H9 (cell line): ENCODE measurements around the gene CFAP45. TPM values are rescaled to one million over a fixed set of nuclear protein-coding genes. Genes with fewer than 3 reads are reported as not detected.

ENCODE experiments used
- DNase-seq: peaks from one replicate; pipeline ENCODE4 v3.0.0-alpha.2; 2017
- H2AFZ ChIP-seq: one replicate; pipeline ENCODE4 v1.6.1; 2013; ENCODE audit warnings: mild to moderate bottlenecking, low read length, control low read depth, moderate library complexity
- H2AK5ac ChIP-seq: 2 replicates; pipeline ENCODE4 v1.6.1; 2013; ENCODE audit warnings: low read length, control low read depth, mixed read lengths; ENCODE audit not compliant: insufficient read length
- H2BK120ac ChIP-seq: one replicate; pipeline ENCODE4 v1.6.1; 2013; ENCODE audit warnings: low read depth, mild to moderate bottlenecking, low read length, control low read depth, inconsistent platforms; ENCODE audit not compliant: poor library complexity, severe bottlenecking
- H2BK12ac ChIP-seq: 2 replicates; pipeline ENCODE4 v1.6.1; 2013; ENCODE audit warnings: low read length, control low read depth, mixed read lengths, low read depth; ENCODE audit not compliant: insufficient read length
- H2BK15ac ChIP-seq: 2 replicates; pipeline ENCODE4 v1.6.1; 2013; ENCODE audit warnings: low read depth, low read length, control low read depth
- H2BK20ac ChIP-seq: one replicate; pipeline ENCODE4 v1.6.1; 2013; ENCODE audit warnings: low read depth, mild to moderate bottlenecking, low read length, control low read depth, inconsistent platforms; ENCODE audit not compliant: poor library complexity, severe bottlenecking
- H2BK5ac ChIP-seq: 2 replicates; pipeline ENCODE4 v1.6.1; 2013; ENCODE audit warnings: low read length, control low read depth, mixed read lengths; ENCODE audit not compliant: insufficient read length
- H3K14ac ChIP-seq: 2 replicates; pipeline ENCODE4 v1.6.1; 2013; ENCODE audit warnings: low read length, control low read depth; ENCODE audit not compliant: insufficient read depth
- H3K18ac ChIP-seq: 2 replicates; pipeline ENCODE4 v1.6.1; 2013; ENCODE audit warnings: low read depth, mild to moderate bottlenecking, mixed read lengths, low read length, control low read depth; ENCODE audit not compliant: insufficient read length
- H3K23ac ChIP-seq: 2 replicates; pipeline ENCODE4 v1.6.1; 2013; ENCODE audit warnings: low read length, control low read depth, mixed read lengths, low read depth; ENCODE audit not compliant: insufficient read length
- H3K23me2 ChIP-seq: 2 replicates; pipeline ENCODE4 v1.6.1; 2013; ENCODE audit warnings: low read depth, mild to moderate bottlenecking, mixed read lengths, low read length, control low read depth; ENCODE audit not compliant: insufficient read length, poor library complexity, severe bottlenecking
- H3K27ac ChIP-seq: 2 replicates; pipeline ENCODE4 v1.5.1; 2013; ENCODE audit warnings: low read length, control low read depth, mixed read lengths, low read depth; ENCODE audit not compliant: insufficient read length
- H3K27me3 ChIP-seq: 2 replicates; pipeline ENCODE4 v1.6.1; 2013; ENCODE audit warnings: low read length, control low read depth, inconsistent platforms; ENCODE audit not compliant: insufficient read depth
- H3K4ac ChIP-seq: 2 replicates; pipeline ENCODE4 v1.6.1; 2013; ENCODE audit warnings: low read depth, mild to moderate bottlenecking, control low read depth, inconsistent platforms, low read length, moderate library complexity
- H3K4me1 ChIP-seq: 2 replicates; pipeline ENCODE4 v1.6.1; 2013; ENCODE audit warnings: low read length, control low read depth, inconsistent platforms; ENCODE audit not compliant: insufficient read depth
- H3K4me2 ChIP-seq: 2 replicates; pipeline ENCODE4 v1.6.1; 2013; ENCODE audit warnings: low read length, control low read depth, mixed read lengths; ENCODE audit not compliant: insufficient read length, insufficient read depth
- H3K56ac ChIP-seq: 2 replicates; pipeline ENCODE4 v1.6.1; 2013; ENCODE audit warnings: low read depth, mild to moderate bottlenecking, mixed read lengths, low read length, control low read depth; ENCODE audit not compliant: insufficient read length
- H3K79me1 ChIP-seq: 2 replicates; pipeline ENCODE4 v1.6.1; 2013; ENCODE audit warnings: low read depth, mild to moderate bottlenecking, moderate library complexity, low read length, control low read depth, inconsistent platforms; ENCODE audit not compliant: insufficient read depth, poor library complexity, severe bottlenecking
- H3K79me2 ChIP-seq: 2 replicates; pipeline ENCODE4 v1.6.1; 2013; ENCODE audit warnings: low read length, control low read depth, inconsistent platforms; ENCODE audit not compliant: insufficient read depth
- H3K9ac ChIP-seq: 2 replicates; pipeline ENCODE4 v1.6.1; 2013; ENCODE audit warnings: low read length, control low read depth, mixed read lengths; ENCODE audit not compliant: insufficient read length; ENCODE audit errors: extremely low read depth
- H3K9me3 ChIP-seq: one replicate; pipeline ENCODE4 v1.6.1; 2013; ENCODE audit warnings: low read depth, low read length, inconsistent platforms; ENCODE audit not compliant: control insufficient read depth
- H3T11ph ChIP-seq: one replicate; pipeline ENCODE4 v1.6.1; 2013; ENCODE audit warnings: mild to moderate bottlenecking, low read length, control low read depth, inconsistent platforms
- H4K20me1 ChIP-seq: one replicate; pipeline ENCODE4 v1.6.1; 2013; ENCODE audit not compliant: control insufficient read depth, insufficient read length, insufficient read depth
- H4K5ac ChIP-seq: 2 replicates; pipeline ENCODE4 v1.6.1; 2013; ENCODE audit warnings: low read depth, mild to moderate bottlenecking, mixed read lengths, low read length, control low read depth; ENCODE audit not compliant: insufficient read length
- H4K8ac ChIP-seq: replicated peaks from 2 replicates; pipeline ENCODE4 v1.6.1; 2013; ENCODE audit warnings: low read length, control low read depth, mixed read lengths, low read depth; ENCODE audit not compliant: insufficient read length
- H4K91ac ChIP-seq: 2 replicates; pipeline ENCODE4 v1.6.1; 2013; ENCODE audit warnings: low read depth, mild to moderate bottlenecking, moderate library complexity, mixed read lengths, low read length, control low read depth; ENCODE audit not compliant: insufficient read length
- H3K27ac Mint-ChIP-seq, 3 experiments: 2 replicates in 2 of 3; 3 replicates in 1 of 3; pipeline ENCODE4 v1.8.0; 2020 to 2021; ENCODE audit warnings: mixed read lengths in 3 of 3, mild to moderate bottlenecking in 1 of 3, moderate library complexity in 1 of 3
- H3K27me3 Mint-ChIP-seq: 2 replicates; pipeline ENCODE4 v1.8.0; 2021; ENCODE audit warnings: low read depth, mild to moderate bottlenecking, moderate library complexity, mixed read lengths
- H3K36me3 Mint-ChIP-seq, 3 experiments: 2 replicates in 2 of 3; 3 replicates in 1 of 3; pipeline ENCODE4 v1.8.0; 2020 to 2021; ENCODE audit warnings: low read depth in 3 of 3, mixed read lengths in 3 of 3; ENCODE audit not compliant: insufficient read depth in 1 of 3
- H3K4me1 Mint-ChIP-seq, 2 experiments: 2 replicates each; pipeline ENCODE4 v1.8.0; 2020; ENCODE audit warnings: mixed read lengths in 2 of 2
- H3K4me3 Mint-ChIP-seq, 2 experiments: 2 replicates in 1 of 2; 3 replicates in 1 of 2; pipeline ENCODE4 v1.8.0; 2020 to 2021; ENCODE audit warnings: mild to moderate bottlenecking in 2 of 2, mixed read lengths in 2 of 2, moderate library complexity in 1 of 2
- H3K9me3 Mint-ChIP-seq, 2 experiments: 2 replicates in 1 of 2; 3 replicates in 1 of 2; pipeline ENCODE4 v1.8.0; 2020; ENCODE audit warnings: mild to moderate bottlenecking in 2 of 2, mixed read lengths in 2 of 2, moderate library complexity in 1 of 2
- CTCF ChIP-seq: fragments of 200-600 bp; sonication (generic); conservative IDR thresholded peaks from 3 replicates; pipeline ENCODE4 v1.8.0; 2021; ENCODE audit warnings: antibody characterized with exemption, mild to moderate bottlenecking
- WGBS: extraction: QIAGEN DNeasy Blood & Tissue Kit; methylation state at CpG from one replicate; pipeline ENCODE4 v1.1.7; 2013; ENCODE audit warnings: missing lambda C conversion rate, low lambda C conversion rate, mixed read lengths; ENCODE audit not compliant: insufficient read length; ENCODE audit errors: extremely low coverage; 5-methylcytosine and 5-hydroxymethylcytosine counted together
- total RNA-seq: library from RNA; stranded (reverse); gene quantifications from 2 replicates; pipeline ENCODE4 v1.2.1, GENCODE V29; 2021

CFAP45 gene
- total RNA-seq, 1 experiment from 2014 or later: 0.85 TPM

GRCh38 chr1:159889821-159890252, 10.1 kb downstream of the CFAP45 start:
- no peak overlapping the region for H2AK5ac ChIP-seq
- no peaks in the 10 kb centered on the region for H3K9me3 ChIP-seq
- no peaks in the 10 kb centered on the region for H3K27me3 ChIP-seq
- H4K8ac ChIP-seq: no peak overlapping the region
- H3K14ac ChIP-seq: no peak overlapping the region
- H3T11ph ChIP-seq: no peak overlapping the region
- no peak overlapping the region for H2BK5ac ChIP-seq
- no peak overlapping the region for H3K23ac ChIP-seq
- H3K9me3 Mint-ChIP-seq: no peaks in the 10 kb centered on the region
- no peak overlapping the region for H2BK12ac ChIP-seq
- H2BK15ac ChIP-seq: no peak overlapping the region
- no peaks in the 10 kb centered on the region for H3K79me2 ChIP-seq
- no peak overlapping the region for H3K9ac ChIP-seq
- no peaks in the 10 kb centered on the region for H3K79me1 ChIP-seq
- DNase-seq: no peak
- peaks cover 2% of the 10 kb centered on the region; the same call in 1 of the 2 replicates for H3K27me3 Mint-ChIP-seq
- H3K18ac ChIP-seq: no peak overlapping the region
- no peak overlapping the region for H3K56ac ChIP-seq
- no peaks in the 10 kb centered on the region for H4K20me1 ChIP-seq
- H3K27ac Mint-ChIP-seq: no peak overlapping the region
- no peak overlapping the region for H2BK20ac ChIP-seq
- H3K4me1 ChIP-seq: no peaks in the 10 kb centered on the region
- H3K36me3 Mint-ChIP-seq: no peaks in the 10 kb centered on the region
- H2BK120ac ChIP-seq: no peak overlapping the region
- no peaks in the 10 kb centered on the region for H3K23me2 ChIP-seq
- H3K4ac ChIP-seq: no peak overlapping the region
- no peak overlapping the region for H3K4me2 ChIP-seq
- no peak overlapping the region for H4K5ac ChIP-seq
- WGBS: no CpG with 5 or more reads among the region's 2 CpGs
- no peak overlapping the region for H3K27ac ChIP-seq
- no peak overlapping the region for H4K91ac ChIP-seq
- no peak for TF ChIP-seq CTCF
- H2AFZ ChIP-seq: no peak overlapping the region
- peaks cover 11% of the 10 kb centered on the region in 2 experiments for H3K4me1 Mint-ChIP-seq
- no peak overlapping the region for H3K4me3 Mint-ChIP-seq
